CD4-positive, alpha-beta memory T cell (primary cell): Measurements from ENCODE around the gene CROCC2. TPM values are rescaled to one million over a fixed set of nuclear protein-coding genes. Genes with fewer than 3 reads are reported as not detected.
"Not testable (repeated sequence)": the region's sequence is repeated elsewhere in the genome, so short reads cannot be mapped to it uniquely, and the experiment has no call there.

ENCODE experiments used
- CTCF ChIA-PET: fragments of 350-600 bp; sonication (Branson Sonifier 250); formaldehyde crosslinking; loops from one replicate; lab custom pipeline; 2021; ENCODE audit warnings: inconsistent platforms; ENCODE audit not compliant: partially characterized antibody; lab: Charles Lee
- POLR2A ChIA-PET: fragments of 350-600 bp; sonication (Branson Sonifier 250); formaldehyde crosslinking; loops from one replicate; lab custom pipeline; 2021; ENCODE audit not compliant: partially characterized antibody; lab: Charles Lee
- DNase-seq, 5 donors: peaks; one replicate each; pipeline versions ENCODE4 v3.0.0 to v3.0.0-alpha.2; 2020 to 2022; ENCODE audit warnings: mixed read lengths in 1 of 5
- H3K27ac ChIP-seq: one replicate; pipeline ENCODE4 v1.7.0; 2013; ENCODE audit warnings: low read depth, low read length
- H3K27me3 ChIP-seq: 2 replicates; pipeline ENCODE4 v1.7.0; 2013; ENCODE audit warnings: mild to moderate bottlenecking, low read length, moderate library complexity; ENCODE audit not compliant: insufficient read depth
- H3K36me3 ChIP-seq: 2 replicates; pipeline ENCODE4 v1.7.0; 2013; ENCODE audit warnings: mild to moderate bottlenecking, low read length, moderate library complexity; ENCODE audit not compliant: insufficient read depth
- H3K4me1 ChIP-seq: 2 replicates; pipeline ENCODE4 v1.7.0; 2013; ENCODE audit warnings: mild to moderate bottlenecking, low read length, moderate library complexity; ENCODE audit not compliant: insufficient read depth
- H3K4me3 ChIP-seq, 2 donors: one replicate each; pipeline ENCODE4 v1.7.0; 2013; ENCODE audit warnings: low read length in 2 of 2, mild to moderate bottlenecking in 1 of 2
- H3K9me3 ChIP-seq, 2 donors: one replicate each; pipeline ENCODE4 v1.7.0; 2013; ENCODE audit warnings: low read length in 2 of 2, control low read depth in 1 of 2; ENCODE audit not compliant: control insufficient read depth in 1 of 2
- H3K27ac Mint-ChIP-seq, 7 donors: one replicate each; pipeline ENCODE4 v1.8.0; 2020 to 2021; ENCODE audit warnings: mixed read lengths in 7 of 7, mild to moderate bottlenecking in 6 of 7, inconsistent platforms in 3 of 7, moderate library complexity in 3 of 7
- H3K27me3 Mint-ChIP-seq, 2 donors: one replicate each; pipeline ENCODE4 v1.8.0; 2020 to 2021; ENCODE audit warnings: mixed read lengths in 2 of 2
- H3K36me3 Mint-ChIP-seq, 2 donors: one replicate each; pipeline ENCODE4 v1.8.0; 2020 to 2021; ENCODE audit warnings: mixed read lengths in 2 of 2, inconsistent platforms in 1 of 2, mild to moderate bottlenecking in 1 of 2
- H3K4me1 Mint-ChIP-seq, 4 donors: one replicate each; pipeline ENCODE4 v1.8.0; 2020 to 2021; ENCODE audit warnings: mixed read lengths in 4 of 4, mild to moderate bottlenecking in 1 of 4
- H3K4me3 Mint-ChIP-seq, 8 donors: one replicate each; pipeline ENCODE4 v1.8.0; 2020 to 2021; ENCODE audit warnings: mixed read lengths in 8 of 8, mild to moderate bottlenecking in 7 of 8, moderate library complexity in 6 of 8, inconsistent platforms in 3 of 8
- H3K9me3 Mint-ChIP-seq, 8 donors: one replicate each; pipeline ENCODE4 v1.8.0; 2020 to 2021; ENCODE audit warnings: mixed read lengths in 8 of 8, mild to moderate bottlenecking in 5 of 8, inconsistent platforms in 3 of 8, moderate library complexity in 1 of 8
- intact Hi-C: fragments of 100-400 bp; cut with micrococcal nuclease; formaldehyde crosslinking; loops from one replicate; pipeline ENCODE4 v1.15.1; 2023
- polyA plus RNA-seq, 2 donors: library from polyadenylated mRNA; unstranded; fragments of 300-500 nt; fragmentation: Illumina TruSeq; gene quantifications; one replicate each; pipeline ENCODE4 v1.2.3, GENCODE V29; 2021
- total RNA-seq, 2 experiments: library from RNA; stranded (reverse); gene quantifications; one replicate each; pipeline ENCODE4 v1.2.3, GENCODE V29; 2021

CROCC2 gene
- total and polyA plus RNA-seq, 4 experiments from 2014 or later, result not detected

DNA sequence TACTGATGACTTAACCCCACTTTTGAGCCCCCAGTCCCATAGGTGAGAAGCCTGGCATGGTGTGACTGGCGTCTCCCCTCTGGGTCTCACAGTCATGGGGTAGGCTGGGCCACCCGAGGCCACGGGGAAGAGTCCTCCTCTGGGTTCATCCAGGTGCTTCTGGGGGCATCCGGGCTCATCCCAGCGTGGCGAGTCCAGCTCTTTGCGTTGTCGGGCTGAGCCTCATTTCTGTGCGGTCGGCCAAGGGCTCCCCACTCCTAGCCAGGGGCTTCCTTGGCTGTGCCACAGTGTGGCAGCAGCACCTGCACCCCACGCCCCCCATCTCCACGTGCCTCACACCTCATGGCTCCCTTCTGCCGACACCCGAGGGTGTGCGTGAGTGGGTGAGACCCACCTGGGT is 64.7 kb downstream of the CROCC2 start:
- H3K4me1 ChIP-seq, result peaks cover 18% of the 10 kb centered on the region
- no peak for DNase-seq
- peaks cover 11 to 13% of the 10 kb centered on the region in 2 donors for H3K27me3 Mint-ChIP-seq
- intact Hi-C loops, result no loop called here
- H3K27ac ChIP-seq, result no peak overlapping the region
- H3K27me3 ChIP-seq, result no peaks in the 10 kb centered on the region
- peaks cover 0 to 7% (median 3%) of the 10 kb centered on the region in 8 donors for H3K9me3 Mint-ChIP-seq
- H3K4me3 ChIP-seq, result no peak overlapping the region
- no peak overlapping the region for H3K27ac Mint-ChIP-seq
- ChIA-PET POLR2A (no interaction called here), CTCF (no interaction called here)
- H3K9me3 ChIP-seq, result no peaks in the 10 kb centered on the region
- H3K4me1 Mint-ChIP-seq, result peaks cover 5 to 12% (median 9%) of the 10 kb centered on the region in 4 donors
- no peak overlapping the region for H3K4me3 Mint-ChIP-seq
- H3K36me3 ChIP-seq, result no peaks in the 10 kb centered on the region
- no peaks in the 10 kb centered on the region for H3K36me3 Mint-ChIP-seq

DNA sequence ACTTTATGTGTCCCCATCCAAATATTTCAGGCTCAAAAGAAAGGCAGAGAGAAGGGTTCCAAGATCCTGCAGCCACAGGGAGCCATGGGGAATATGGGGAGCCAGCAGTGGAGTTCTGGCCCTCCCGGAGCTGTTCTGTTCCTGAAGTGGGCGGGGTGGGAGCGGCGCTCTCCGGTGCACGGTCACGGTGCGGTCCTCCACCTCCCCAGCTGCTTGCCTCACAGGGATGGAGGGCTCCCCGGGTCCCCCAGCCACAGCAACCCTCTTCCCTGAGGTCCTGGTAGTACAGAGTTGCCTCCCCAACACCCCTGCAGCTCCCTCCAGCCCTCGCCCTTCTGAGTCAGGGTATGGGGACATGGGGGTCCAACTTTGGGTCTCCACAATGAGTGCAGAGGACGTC is 66.1 kb downstream of the CROCC2 start:
- Mint-ChIP-seq H3K27me3 (peaks cover 11 to 13% of the 10 kb centered on the region in 2 donors), H3K4me3 (no peak overlapping the region), H3K36me3 (no peaks in the 10 kb centered on the region), H3K9me3 (peaks cover 0 to 7% (median 3%) of the 10 kb centered on the region in 8 donors), H3K4me1 (peaks cover 5 to 12% (median 9%) of the 10 kb centered on the region in 4 donors), H3K27ac (peak overlapping the region in 1 of 7 donors; percentile 45)
- Histone ChIP-seq H3K4me1 (peaks cover 18% of the 10 kb centered on the region), H3K27me3 (no peaks in the 10 kb centered on the region), H3K9me3 (no peaks in the 10 kb centered on the region), H3K36me3 (no peaks in the 10 kb centered on the region), H3K27ac (no peak overlapping the region), H3K4me3 (no peak overlapping the region)
- no peak for DNase-seq
- intact Hi-C loops, result no loop called here
- CTCF ChIA-PET, result no interaction called here
- POLR2A ChIA-PET, result no interaction called here

- no peak overlapping the region for H3K4me3 ChIP-seq
- Mint-ChIP-seq H3K36me3 (no peaks in the 10 kb centered on the region), H3K4me1 (peaks cover 5 to 12% (median 9%) of the 10 kb centered on the region in 4 donors), H3K27ac (peak overlapping the region in 1 of 7 donors; percentile 35), H3K27me3 (peaks cover 11 to 13% of the 10 kb centered on the region in 2 donors), H3K9me3 (peaks cover 0 to 7% (median 3%) of the 10 kb centered on the region in 8 donors), H3K4me3 (no peak overlapping the region)
- peaks cover 18% of the 10 kb centered on the region for H3K4me1 ChIP-seq
- H3K27me3 ChIP-seq, result no peaks in the 10 kb centered on the region
- no peak overlapping the region for H3K27ac ChIP-seq
- intact Hi-C loops, result no loop called here
- CTCF ChIA-PET, result interaction anchor here (1.6 kb wide), 1 partner anchor 10 kb away, joined by 9 read pairs; no protein-coding TSS in a partner anchor
- no peak for DNase-seq
- POLR2A ChIA-PET, result no interaction called here
- no peaks in the 10 kb centered on the region for H3K36me3 ChIP-seq
- no peaks in the 10 kb centered on the region for H3K9me3 ChIP-seq
Observed at GRCh38 chr2:240972636-240973521, 66.7 kb downstream of the CROCC2 start.

- peaks cover 18% of the 10 kb centered on the region for H3K4me1 ChIP-seq
- CTCF ChIA-PET, result interaction anchor here (0.8 to 1.6 kb wide), 2 partner anchors 8 to 9 kb away, joined by 3 to 9 read pairs; no protein-coding TSS in a partner anchor
- intact Hi-C loops, result no loop called here
- Mint-ChIP-seq H3K9me3 (peaks cover 0 to 7% (median 3%) of the 10 kb centered on the region in 8 donors), H3K4me1 (peaks cover 5 to 12% (median 9%) of the 10 kb centered on the region in 4 donors), H3K36me3 (no peaks in the 10 kb centered on the region), H3K27me3 (peaks cover 11 to 13% of the 10 kb centered on the region in 2 donors), H3K27ac (peak overlapping the region; percentile 27 to 98 (median 90)), H3K4me3 (peak overlapping the region in 7 of 8 donors; percentile 2 to 68 (median 59))
- H3K9me3 ChIP-seq, result no peaks in the 10 kb centered on the region
- no peaks in the 10 kb centered on the region for H3K27me3 ChIP-seq
- no peak overlapping the region for H3K27ac ChIP-seq
- no peak overlapping the region for H3K4me3 ChIP-seq
- H3K36me3 ChIP-seq, result no peaks in the 10 kb centered on the region
- POLR2A ChIA-PET, result interaction anchor here (1.3 to 1.5 kb wide), 2 partner anchors 13 to 135 kb away, joined by 3 to 4 read pairs; no protein-coding TSS in a partner anchor
- DNase-seq, result peak; percentile 37 to 79 (median 54)
Observed at GRCh38 chr2:240974771-240975572, 68.8 kb downstream of the CROCC2 start.

DNA sequence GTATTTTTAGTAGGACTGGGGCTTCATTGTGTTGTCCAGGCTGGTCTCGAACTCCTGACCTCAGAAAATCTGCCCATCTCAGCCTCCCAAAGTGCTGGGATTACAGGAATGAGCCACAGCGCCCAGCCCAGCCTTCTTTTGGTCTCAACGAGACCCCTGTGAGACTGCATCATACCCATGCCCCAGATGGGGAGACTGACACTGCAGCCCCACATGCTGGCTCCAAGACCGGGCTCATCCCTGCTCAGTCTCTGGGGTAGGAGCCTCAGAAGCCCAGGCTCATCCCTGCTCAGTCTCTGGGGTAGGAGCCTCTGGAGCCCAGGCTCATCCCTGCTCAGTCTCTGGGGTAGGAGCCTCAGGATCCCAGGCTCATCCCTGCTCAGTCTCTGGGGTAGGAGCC is 69.8 kb downstream of the CROCC2 start:
- POLR2A ChIA-PET, result interaction anchor here (1.3 to 1.5 kb wide), 2 partner anchors 13 to 134 kb away, joined by 3 to 4 read pairs; no protein-coding TSS in a partner anchor
- DNase-seq, H3K27ac Mint-ChIP-seq, H3K4me3 Mint-ChIP-seq, H3K9me3 ChIP-seq, H3K9me3 Mint-ChIP-seq, H3K4me3 ChIP-seq, H3K27me3 ChIP-seq, H3K36me3 ChIP-seq, H3K27ac ChIP-seq, intact Hi-C loops, H3K36me3 Mint-ChIP-seq: not testable (repeated sequence)
- peaks cover 11 to 13% of the 10 kb centered on the region in 2 donors for H3K27me3 Mint-ChIP-seq
- CTCF ChIA-PET, result interaction anchor here (0.8 kb wide), 1 partner anchor 8 kb away, joined by 3 read pairs; no protein-coding TSS in a partner anchor
- peaks cover 18% of the 10 kb centered on the region for H3K4me1 ChIP-seq
- peaks cover 5 to 12% (median 9%) of the 10 kb centered on the region in 4 donors for H3K4me1 Mint-ChIP-seq

- peak overlapping the region in 1 of 7 donors; percentile 42 for H3K27ac Mint-ChIP-seq
- H3K27me3 ChIP-seq, result no peaks in the 10 kb centered on the region
- H3K4me3 ChIP-seq, result no peak overlapping the region
- H3K36me3 Mint-ChIP-seq, result no peaks in the 10 kb centered on the region
- H3K4me1 ChIP-seq, result no peaks in the 10 kb centered on the region
- intact Hi-C loops, result loop anchor here (5.0 kb wide), 1 partner anchor 171 kb away; the partner anchor contains the start of gene PPP1R7
- peaks cover 0 to 5% (median 5%) of the 10 kb centered on the region in 4 donors for H3K4me1 Mint-ChIP-seq
- H3K9me3 ChIP-seq, result no peaks in the 10 kb centered on the region
- ChIA-PET POLR2A (interaction anchor here (1.0 kb wide), 1 partner anchor 131 kb away, joined by 4 read pairs; no protein-coding TSS in a partner anchor), CTCF (interaction anchor here (0.8 to 1.5 kb wide), 2 partner anchors 84 to 169 kb away, joined by 3 read pairs; partner anchors contain the start of gene PPP1R7)
- peaks cover 0 to 4% of the 10 kb centered on the region in 2 donors for H3K27me3 Mint-ChIP-seq
- no peak overlapping the region for H3K27ac ChIP-seq
- no peaks in the 10 kb centered on the region for H3K9me3 Mint-ChIP-seq
- no peak for DNase-seq
- no peak overlapping the region for H3K4me3 Mint-ChIP-seq
- H3K36me3 ChIP-seq, result no peaks in the 10 kb centered on the region
Observed at GRCh38 chr2:240981280-240981679, 75.1 kb downstream of the CROCC2 start.
